ENCODE data around the gene TDRD10.

- TF ChIP-seq CTCF (IDR thresholded peaks at IDR 0.05; ENCODE audit: insufficient read depth, low read depth, low read length) = no peak
- no peak for TF ChIP-seq EZH2 (IDR thresholded peaks at IDR 0.05; ENCODE audit: insufficient read depth, low read length)
These were observed 54.4 kb downstream of the TDRD10 start for GRCh38 chr1:154556422-154556821.

All from astrocyte (in vitro differentiated cells and primary cell).